Measurements from ENCODE around the gene PDE4B. TPM values are rescaled to one million over a fixed set of nuclear protein-coding genes. Genes with fewer than 3 reads are reported as not detected.

The PDE4B gene
- total RNA-seq, 1 experiment from 2014 or later, result 1.4 TPM

DNA sequence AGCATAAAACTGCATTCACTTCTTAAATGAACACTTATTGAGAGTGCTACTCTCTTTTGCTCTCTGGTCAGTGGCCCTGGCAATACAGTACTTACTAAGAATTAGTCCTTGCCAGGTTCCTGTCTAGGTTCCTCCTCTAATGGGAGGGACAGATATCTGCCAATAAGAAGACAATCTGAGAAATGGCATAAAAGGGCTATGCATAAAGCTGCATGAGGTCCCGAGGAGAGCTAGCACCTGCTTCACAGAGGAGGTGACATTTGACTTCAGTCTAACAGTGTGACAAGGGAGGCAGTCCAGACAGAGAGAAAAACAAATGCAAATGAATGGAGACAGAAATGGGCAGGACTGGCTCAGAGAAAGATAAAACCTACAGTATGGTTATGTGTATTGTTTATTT, 384.1 kb downstream of the PDE4B start:
- Histone ChIP-seq H3K9me2 (replicated peaks; ENCODE audit: low read length) (no peaks in the 10 kb centered on the region), H3F3A (ENCODE audit: low read length, unreplicated experiment) (no peaks in the 10 kb centered on the region), H3K36me3 (ENCODE audit: low read depth, low read length) (no peaks in the 10 kb centered on the region), H2AFZ (ENCODE audit: low read length) (no peak overlapping the region), H4K20me1 (ENCODE audit: low read length) (no peaks in the 10 kb centered on the region), H3K9ac (ENCODE audit: low read length) (no peak overlapping the region), H3K79me2 (ENCODE audit: low read length) (no peaks in the 10 kb centered on the region), H3K27ac (ENCODE audit: low read length) (no peak overlapping the region), H3K4me2 (ENCODE audit: low read length) (no peak overlapping the region), H3K4me3 (ENCODE audit: low read length) (no peak overlapping the region), H3K9me3 (ENCODE audit: low read length) (no peaks in the 10 kb centered on the region), H3K4me1 (ENCODE audit: insufficient read depth, low read length) (no peaks in the 10 kb centered on the region), H3K27me3 (ENCODE audit: low read length) (peaks cover 67% of the 10 kb centered on the region)
- TF ChIP-seq CTCF (conservative IDR thresholded peaks at IDR 0.05; ENCODE audit: low read depth, low read length) (no peak), EZH2 (IDR thresholded peaks at IDR 0.05; ENCODE audit: low read length, unreplicated experiment) (no peak), EZH2phosphoT487 (IDR thresholded peaks at IDR 0.05; ENCODE audit: borderline replicate concordance, low read length) (no peak)
- intact Hi-C loops (cut with micrococcal nuclease), result no loop called here
- BruUV-seq (replicated peaks), result no TSS peak
- ChIA-PET CTCF (no interaction called here), POLR2A (ENCODE audit: unreplicated experiment) (no interaction called here)
- DNase-seq (no peak), ATAC-seq (no peak)

- H3K4me1 ChIP-seq (ENCODE audit: insufficient read depth, low read length), result no peaks in the 10 kb centered on the region
These were observed 384.8 kb downstream of the PDE4B start for GRCh38 chr1:66177510-66177909.

GRCh38 chr1:66182026-66182425, 389.3 kb downstream of the PDE4B start:
- Histone ChIP-seq H3K9ac (ENCODE audit: low read length) (no peak overlapping the region), H3K4me3 (ENCODE audit: low read length) (no peak overlapping the region), H3K27me3 (ENCODE audit: low read length) (peaks cover 40% of the 10 kb centered on the region), H3K4me1 (ENCODE audit: insufficient read depth, low read length) (no peaks in the 10 kb centered on the region), H3K27ac (ENCODE audit: low read length) (no peak overlapping the region), H2AFZ (ENCODE audit: low read length) (no peak overlapping the region), H3K4me2 (ENCODE audit: low read length) (no peak overlapping the region), H3K9me2 (replicated peaks; ENCODE audit: low read length) (no peaks in the 10 kb centered on the region), H3K9me3 (ENCODE audit: low read length) (no peaks in the 10 kb centered on the region), H3K79me2 (ENCODE audit: low read length) (no peaks in the 10 kb centered on the region), H3F3A (ENCODE audit: low read length, unreplicated experiment) (no peaks in the 10 kb centered on the region), H3K36me3 (ENCODE audit: low read depth, low read length) (no peaks in the 10 kb centered on the region), H4K20me1 (ENCODE audit: low read length) (no peaks in the 10 kb centered on the region)
- BruUV-seq (replicated peaks), result no TSS peak
- DNase-seq (no peak), ATAC-seq (no peak)
- CTCF ChIA-PET, result no interaction called here
- POLR2A ChIA-PET (ENCODE audit: unreplicated experiment), result no interaction called here
- intact Hi-C loops (cut with micrococcal nuclease), result no loop called here
- TF ChIP-seq EZH2phosphoT487 (IDR thresholded peaks at IDR 0.05; ENCODE audit: borderline replicate concordance, low read length) (no peak), CTCF (conservative IDR thresholded peaks at IDR 0.05; ENCODE audit: low read depth, low read length) (no peak), EZH2 (IDR thresholded peaks at IDR 0.05; ENCODE audit: low read length, unreplicated experiment) (no peak)

More at GRCh38 chr1:66177510-66177909, 384.8 kb downstream of the PDE4B start:
- Histone ChIP-seq H3K9ac (ENCODE audit: low read length) (no peak overlapping the region), H3K4me3 (ENCODE audit: low read length) (no peak overlapping the region), H3K79me2 (ENCODE audit: low read length) (no peaks in the 10 kb centered on the region), H2AFZ (ENCODE audit: low read length) (no peak overlapping the region), H3K9me2 (replicated peaks; ENCODE audit: low read length) (no peaks in the 10 kb centered on the region), H3F3A (ENCODE audit: low read length, unreplicated experiment) (no peaks in the 10 kb centered on the region), H3K4me2 (ENCODE audit: low read length) (no peak overlapping the region), H4K20me1 (ENCODE audit: low read length) (no peaks in the 10 kb centered on the region), H3K27me3 (ENCODE audit: low read length) (peaks cover 60% of the 10 kb centered on the region), H3K36me3 (ENCODE audit: low read depth, low read length) (no peaks in the 10 kb centered on the region), H3K27ac (ENCODE audit: low read length) (no peak overlapping the region), H3K9me3 (ENCODE audit: low read length) (no peaks in the 10 kb centered on the region)
- intact Hi-C loops (cut with micrococcal nuclease), result no loop called here
- ChIA-PET CTCF (no interaction called here), POLR2A (ENCODE audit: unreplicated experiment) (no interaction called here)
- ATAC-seq (no peak), DNase-seq (no peak)
- TF ChIP-seq EZH2phosphoT487 (IDR thresholded peaks at IDR 0.05; ENCODE audit: borderline replicate concordance, low read length), result no peak
- TF ChIP-seq EZH2 (IDR thresholded peaks at IDR 0.05; ENCODE audit: low read length, unreplicated experiment), result no peak
- TF ChIP-seq CTCF (conservative IDR thresholded peaks at IDR 0.05; ENCODE audit: low read depth, low read length), result no peak
- BruUV-seq (replicated peaks), result no TSS peak

Data from PC-3 (cell line).